Smooth muscle cell (in vitro differentiated cells): ENCODE data around the gene NEK2. TPM values are rescaled to one million over a fixed set of nuclear protein-coding genes. Genes with fewer than 3 reads are reported as not detected.

Experiments used
- DNase-seq: peaks from one replicate; lab custom pipeline; 2025; ENCODE audit not compliant: unreplicated experiment; lab: John Stamatoyannopoulos, UW
- H2AFZ ChIP-seq: fragments of 200-600 bp; sonication (generic); 2 replicates; pipeline ENCODE4 v1.6.0; 2016; ENCODE audit warnings: antibody characterized with exemption, low read depth, mild to moderate bottlenecking
- H3F3A ChIP-seq: fragments of 200-600 bp; sonication (generic); 2 replicates; pipeline ENCODE4 v1.6.0; 2017; ENCODE audit warnings: antibody characterized with exemption, low read depth
- H3K27ac ChIP-seq: fragments of 200-600 bp; sonication (generic); 2 replicates; pipeline ENCODE4 v1.5.1; 2016; ENCODE audit warnings: low read depth, mild to moderate bottlenecking
- H3K27me3 ChIP-seq: fragments of 200-600 bp; sonication (generic); 2 replicates; pipeline ENCODE4 v1.6.1; 2016; ENCODE audit warnings: low read depth, mild to moderate bottlenecking
- H3K36me3 ChIP-seq: fragments of 200-600 bp; sonication (generic); 2 replicates; pipeline ENCODE4 v1.5.1; 2016; ENCODE audit warnings: low read depth
- H3K4me1 ChIP-seq: fragments of 200-600 bp; sonication (generic); 2 replicates; pipeline ENCODE4 v1.5.1; 2016; ENCODE audit warnings: low read depth
- H3K4me2 ChIP-seq: fragments of 200-600 bp; sonication (generic); 2 replicates; pipeline ENCODE4 v1.6.0; 2016; ENCODE audit warnings: mild to moderate bottlenecking
- H3K4me3 ChIP-seq: fragments of 200-600 bp; sonication (generic); 2 replicates; pipeline ENCODE4 v1.5.1; 2016; ENCODE audit warnings: mild to moderate bottlenecking
- H3K79me2 ChIP-seq: fragments of 200-600 bp; sonication (generic); 2 replicates; pipeline ENCODE4 v1.6.0; 2016; ENCODE audit warnings: low read depth, mild to moderate bottlenecking
- H3K9ac ChIP-seq: fragments of 200-600 bp; sonication (generic); 2 replicates; pipeline ENCODE4 v1.6.0; 2016; ENCODE audit warnings: low read depth
- H3K9me3 ChIP-seq: fragments of 200-600 bp; sonication (generic); replicated peaks from 2 replicates; pipeline ENCODE4 v1.5.1; 2016; ENCODE audit warnings: low read depth
- H4K20me1 ChIP-seq: fragments of 200-600 bp; sonication (generic); 2 replicates; pipeline ENCODE4 v1.6.0; 2016; ENCODE audit warnings: low read depth
- WGBS: methylation state at CpG from one replicate; pipeline ENCODE4 v1.1.7; 2016; ENCODE audit warnings: low lambda C conversion rate; 5-methylcytosine and 5-hydroxymethylcytosine counted together
- polyA plus RNA-seq: library from polyadenylated mRNA; unstranded; fragments of >200 nt; fragmentation: Nextera tagmentation; extraction: Ambion mirVana; gene quantifications from 2 replicates; pipeline ENCODE4 v1.2.1, GENCODE V29; 2016
- total RNA-seq: library from RNA; depleted of rRNA; stranded (reverse); fragments of >200 nt; gene quantifications from 2 replicates; pipeline ENCODE4 v1.2.3, GENCODE V29; 2014
- TF ChIP-seq, protein P1 (sequence below): fragments of 200-600 bp; sonication (generic); IDR thresholded peaks from 2 replicates; pipeline ENCODE4 v1.5.1; 2017; ENCODE audit warnings: borderline replicate concordance, mild to moderate bottlenecking, antibody characterized with exemption; ENCODE audit not compliant: insufficient read depth, poor library complexity, severe bottlenecking

NEK2 gene
- total and polyA plus RNA-seq, 2 experiments from 2014 or later = 7.2 to 12.6 TPM

- no peak for DNase-seq
- Histone ChIP-seq H3F3A (peaks cover under 1% of the 10 kb centered on the region), H3K79me2 (no peaks in the 10 kb centered on the region), H3K27me3 (no peaks in the 10 kb centered on the region), H2AFZ (no peak overlapping the region), H3K27ac (no peak overlapping the region), H3K4me1 (peaks cover 4% of the 10 kb centered on the region), H3K4me3 (no peak overlapping the region), H3K4me2 (no peak overlapping the region), H3K36me3 (no peaks in the 10 kb centered on the region), H3K9me3 (no peaks in the 10 kb centered on the region), H4K20me1 (no peaks in the 10 kb centered on the region), H3K9ac (no peak overlapping the region)
- TF ChIP-seq, protein P1, sequence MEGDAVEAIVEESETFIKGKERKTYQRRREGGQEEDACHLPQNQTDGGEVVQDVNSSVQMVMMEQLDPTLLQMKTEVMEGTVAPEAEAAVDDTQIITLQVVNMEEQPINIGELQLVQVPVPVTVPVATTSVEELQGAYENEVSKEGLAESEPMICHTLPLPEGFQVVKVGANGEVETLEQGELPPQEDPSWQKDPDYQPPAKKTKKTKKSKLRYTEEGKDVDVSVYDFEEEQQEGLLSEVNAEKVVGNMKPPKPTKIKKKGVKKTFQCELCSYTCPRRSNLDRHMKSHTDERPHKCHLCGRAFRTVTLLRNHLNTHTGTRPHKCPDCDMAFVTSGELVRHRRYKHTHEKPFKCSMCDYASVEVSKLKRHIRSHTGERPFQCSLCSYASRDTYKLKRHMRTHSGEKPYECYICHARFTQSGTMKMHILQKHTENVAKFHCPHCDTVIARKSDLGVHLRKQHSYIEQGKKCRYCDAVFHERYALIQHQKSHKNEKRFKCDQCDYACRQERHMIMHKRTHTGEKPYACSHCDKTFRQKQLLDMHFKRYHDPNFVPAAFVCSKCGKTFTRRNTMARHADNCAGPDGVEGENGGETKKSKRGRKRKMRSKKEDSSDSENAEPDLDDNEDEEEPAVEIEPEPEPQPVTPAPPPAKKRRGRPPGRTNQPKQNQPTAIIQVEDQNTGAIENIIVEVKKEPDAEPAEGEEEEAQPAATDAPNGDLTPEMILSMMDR = no peak
- WGBS = 100% methylated on average over 4 of the region's 4 CpGs
Observed at GRCh38 chr1:211642870-211643269, 32.6 kb downstream of the NEK2 start.

DNA sequence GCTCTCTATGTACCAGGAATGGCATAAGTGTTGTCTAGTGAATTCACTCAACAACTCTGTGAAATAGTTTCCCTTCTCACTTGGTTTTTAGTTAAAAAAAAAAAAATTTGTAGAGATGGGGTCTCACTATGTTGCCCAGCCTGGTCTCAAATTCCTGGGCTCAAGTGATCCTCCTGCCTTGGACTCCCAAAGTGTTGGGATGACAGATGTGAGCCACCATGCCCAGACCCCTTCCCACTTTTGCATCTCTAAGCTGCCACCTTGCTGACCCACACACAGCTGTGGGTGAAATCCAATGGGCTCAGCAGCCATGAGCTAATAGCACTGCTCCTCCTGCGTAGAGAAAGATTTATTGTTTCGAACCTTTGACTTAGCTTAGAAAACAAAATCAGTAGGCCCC, 33.5 kb downstream of the NEK2 start:
- no peaks in the 10 kb centered on the region for H4K20me1 ChIP-seq
- H3K4me2 ChIP-seq = no peak overlapping the region
- TF ChIP-seq, protein P1 = no peak
- no peak overlapping the region for H2AFZ ChIP-seq
- peaks cover 4% of the 10 kb centered on the region for H3K4me1 ChIP-seq
- H3K9ac ChIP-seq = no peak overlapping the region
- 98% methylated on average over 2 of the region's 2 CpGs for WGBS
- no peak overlapping the region for H3K4me3 ChIP-seq
- H3F3A ChIP-seq = no peaks in the 10 kb centered on the region
- DNase-seq = no peak
- H3K79me2 ChIP-seq = no peaks in the 10 kb centered on the region
- H3K36me3 ChIP-seq = no peaks in the 10 kb centered on the region
- H3K9me3 ChIP-seq = no peaks in the 10 kb centered on the region
- no peak overlapping the region for H3K27ac ChIP-seq
- no peaks in the 10 kb centered on the region for H3K27me3 ChIP-seq

DNA sequence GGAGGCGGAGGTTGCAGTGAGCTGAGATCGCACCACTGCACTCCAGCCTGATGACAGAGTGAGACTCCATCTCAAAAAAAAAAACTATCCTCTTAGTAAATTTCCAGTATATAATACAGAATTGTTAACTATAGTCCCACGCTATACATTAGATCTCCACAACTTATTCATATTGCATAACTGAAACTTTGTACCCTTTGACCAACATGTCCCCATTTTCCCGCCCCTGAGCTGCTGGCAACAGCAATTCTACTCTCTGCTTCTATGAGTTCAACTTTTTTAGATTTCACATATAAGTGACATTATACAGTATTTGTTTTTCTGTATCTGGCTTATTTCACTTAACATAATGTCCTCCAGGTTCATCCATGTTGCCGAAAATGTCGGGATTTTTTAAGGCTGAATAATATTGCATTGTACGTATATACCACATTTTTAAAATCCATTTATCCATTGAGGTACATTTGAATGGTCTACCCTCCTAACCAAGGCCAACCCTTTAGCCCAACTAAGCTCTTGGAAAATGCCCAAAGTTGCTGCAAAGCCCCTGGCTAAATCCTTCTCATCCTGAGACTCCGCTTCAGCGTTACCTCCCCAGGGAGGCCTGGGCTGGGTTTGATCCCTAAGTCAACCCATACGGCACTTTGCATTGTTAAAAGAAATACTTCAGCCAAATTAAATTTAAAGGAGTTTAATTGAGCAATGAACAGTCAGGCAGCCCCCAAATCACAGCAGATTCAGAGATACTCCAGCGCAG, 34.2 kb downstream of the NEK2 start:
- Histone ChIP-seq H3K4me1 (peaks cover 4% of the 10 kb centered on the region), H3K36me3 (no peaks in the 10 kb centered on the region), H3K9ac (no peak overlapping the region), H4K20me1 (no peaks in the 10 kb centered on the region), H3K4me3 (no peak overlapping the region), H3F3A (no peaks in the 10 kb centered on the region), H2AFZ (no peak overlapping the region), H3K9me3 (no peaks in the 10 kb centered on the region), H3K27me3 (no peaks in the 10 kb centered on the region), H3K27ac (no peak overlapping the region), H3K4me2 (no peak overlapping the region), H3K79me2 (no peaks in the 10 kb centered on the region)
- WGBS = 84% methylated on average over 11 of the region's 11 CpGs
- DNase-seq = no peak
- TF ChIP-seq, protein P1 = no peak

GRCh38 chr1:211640301-211640630, 35.2 kb downstream of the NEK2 start:
- Histone ChIP-seq H3F3A (no peaks in the 10 kb centered on the region), H3K27ac (no peak overlapping the region), H3K4me2 (no peak overlapping the region), H3K27me3 (no peaks in the 10 kb centered on the region), H3K4me1 (peaks cover 4% of the 10 kb centered on the region), H3K36me3 (no peaks in the 10 kb centered on the region), H3K9ac (no peak overlapping the region), H3K9me3 (no peaks in the 10 kb centered on the region), H2AFZ (no peak overlapping the region), H3K79me2 (no peaks in the 10 kb centered on the region), H3K4me3 (no peak overlapping the region), H4K20me1 (no peaks in the 10 kb centered on the region)
- 32% methylated on average over 1 of the region's 1 CpG for WGBS
- DNase-seq = no peak
- TF ChIP-seq, protein P1 = no peak
